Activated CD4-positive, alpha-beta T cell treated with anti-CD3 and anti-CD28 coated beads, Interleukin-2, Interleukin-6, amounts not matched to agents 100 ng/mL and 50 ng/mL, durations not matched to agents 16 hours and 8 hours (primary cell): ENCODE results near the gene HTT.

Experiments used
- DNase-seq: peaks from one replicate; pipeline ENCODE4 v3.0.0-alpha.2; 2020

The HTT gene

DNA sequence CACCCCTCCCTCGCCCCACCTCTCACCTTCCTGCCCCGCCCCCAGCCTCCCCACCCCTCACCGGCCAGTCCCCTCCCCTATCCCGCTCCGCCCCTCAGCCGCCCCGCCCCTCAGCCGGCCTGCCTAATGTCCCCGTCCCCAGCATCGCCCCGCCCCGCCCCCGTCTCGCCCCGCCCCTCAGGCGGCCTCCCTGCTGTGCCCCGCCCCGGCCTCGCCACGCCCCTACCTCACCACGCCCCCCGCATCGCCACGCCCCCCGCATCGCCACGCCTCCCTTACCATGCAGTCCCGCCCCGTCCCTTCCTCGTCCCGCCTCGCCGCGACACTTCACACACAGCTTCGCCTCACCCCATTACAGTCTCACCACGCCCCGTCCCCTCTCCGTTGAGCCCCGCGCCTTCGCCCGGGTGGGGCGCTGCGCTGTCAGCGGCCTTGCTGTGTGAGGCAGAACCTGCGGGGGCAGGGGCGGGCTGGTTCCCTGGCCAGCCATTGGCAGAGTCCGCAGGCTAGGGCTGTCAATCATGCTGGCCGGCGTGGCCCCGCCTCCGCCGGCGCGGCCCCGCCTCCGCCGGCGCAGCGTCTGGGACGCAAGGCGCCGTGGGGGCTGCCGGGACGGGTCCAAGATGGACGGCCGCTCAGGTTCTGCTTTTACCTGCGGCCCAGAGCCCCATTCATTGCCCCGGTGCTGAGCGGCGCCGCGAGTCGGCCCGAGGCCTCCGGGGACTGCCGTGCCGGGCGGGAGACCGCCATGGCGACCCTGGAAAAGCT, at the start of gene HTT, which contains the start of gene HTT-AS:
Gene HTT, plus strand, starts transcription at position 604 of the 768 bp plus-strand sequence. Its CDS starts 145 bp downstream, at position 749.
Gene HTT-AS, minus strand, starts transcription at position 461 of the 768 bp plus-strand sequence.
- DNase-seq = peak; percentile 99

DNA sequence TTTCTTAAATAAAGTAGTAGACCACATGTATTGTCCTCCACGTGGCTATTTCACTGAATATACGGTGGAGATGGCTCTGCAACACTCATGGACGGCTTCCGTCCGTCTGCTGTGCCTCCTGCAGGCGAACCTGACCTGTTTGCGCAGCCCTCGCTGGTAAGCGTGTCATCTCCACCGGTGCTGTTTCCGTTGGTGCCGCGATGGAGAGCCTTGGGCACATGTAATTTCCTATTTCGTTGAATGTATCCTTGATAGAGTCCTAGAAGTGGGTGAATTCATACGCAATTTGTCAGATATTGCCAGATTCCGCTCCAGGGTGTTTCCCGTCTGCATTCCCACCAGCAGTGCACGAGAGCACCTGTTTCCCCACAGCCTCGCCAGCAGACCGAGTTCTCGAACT, 48.6 kb upstream of the HTT start:
- DNase-seq = no peak

DNA sequence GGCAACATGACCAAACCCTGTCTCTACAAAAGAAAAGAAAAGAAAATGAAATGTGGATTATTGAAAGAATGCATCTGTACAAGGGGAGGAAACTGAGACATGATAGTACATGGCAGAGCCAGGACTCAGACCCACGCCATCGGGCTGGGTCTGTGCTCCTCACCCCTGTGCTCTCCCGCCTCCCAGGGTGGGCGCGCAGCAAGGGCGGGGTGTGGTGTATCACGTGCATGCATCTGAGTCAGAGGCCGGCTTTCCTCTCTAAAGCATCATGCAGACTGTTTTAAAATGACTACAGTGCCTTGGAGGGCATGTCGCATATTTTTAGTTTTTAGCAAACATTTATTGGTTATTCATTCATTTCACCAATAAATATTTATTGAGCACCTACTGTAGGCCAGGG, 47.9 kb upstream of the HTT start:
- no peak for DNase-seq

DNA sequence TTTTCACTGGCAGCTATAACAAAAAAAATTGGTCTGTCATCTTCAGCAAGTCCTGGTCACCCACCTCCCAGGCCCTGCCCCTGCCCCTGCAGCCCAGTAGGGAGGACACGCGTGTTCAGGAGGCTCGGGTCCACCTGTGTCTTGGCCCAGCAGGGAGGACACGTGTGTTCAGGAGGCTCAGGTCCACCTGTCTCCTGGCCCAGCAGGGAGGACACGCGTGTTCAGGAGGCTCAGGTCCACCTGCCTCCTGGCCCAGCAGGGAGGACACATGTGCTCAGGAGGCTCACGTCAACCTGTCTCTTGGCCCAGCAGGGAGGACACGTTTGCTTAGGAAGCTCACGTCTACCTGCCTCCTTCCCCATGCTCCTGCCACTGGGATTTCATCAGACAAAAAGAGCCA, 45.0 kb upstream of the HTT start:
- no peak for DNase-seq

DNA sequence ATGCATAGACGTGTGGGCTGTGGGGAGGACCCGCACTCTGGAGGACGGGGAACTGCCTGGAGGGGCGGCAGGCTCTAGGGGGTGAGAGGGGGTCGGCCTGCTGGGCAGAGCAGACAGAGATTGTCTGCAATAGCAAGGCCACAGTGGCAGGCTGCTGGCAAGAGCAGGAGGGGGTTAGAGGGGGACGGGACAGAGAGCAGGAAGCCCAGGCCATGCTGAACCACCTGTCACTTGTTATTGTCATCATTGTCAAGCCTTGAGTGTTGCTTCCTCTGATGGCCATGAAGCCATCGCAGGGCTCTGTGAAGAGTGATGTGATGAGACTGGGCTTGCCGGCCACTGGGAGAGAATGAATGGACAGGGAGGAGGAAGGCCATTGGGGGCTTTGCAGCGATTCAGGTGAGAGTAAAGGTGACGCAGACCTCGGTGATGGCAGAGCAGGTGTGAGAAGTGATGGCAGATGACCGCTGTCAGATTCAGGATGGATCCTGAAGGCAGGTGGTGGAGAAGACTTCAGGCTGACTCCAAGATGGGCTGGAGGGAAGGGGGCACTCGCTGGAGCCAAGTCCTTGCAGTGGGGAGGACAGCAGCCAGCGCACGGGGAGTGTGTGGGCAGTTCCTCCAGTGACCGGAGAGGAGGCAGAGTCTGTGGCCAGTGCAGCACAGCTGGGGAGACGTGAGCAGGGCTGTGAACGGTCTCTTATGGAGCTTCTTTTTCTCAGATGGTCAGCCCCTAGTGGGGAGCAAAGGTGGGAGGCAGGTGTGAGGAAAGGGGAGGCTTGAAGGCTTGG, 43.7 kb upstream of the HTT start:
- no peak for DNase-seq

DNA sequence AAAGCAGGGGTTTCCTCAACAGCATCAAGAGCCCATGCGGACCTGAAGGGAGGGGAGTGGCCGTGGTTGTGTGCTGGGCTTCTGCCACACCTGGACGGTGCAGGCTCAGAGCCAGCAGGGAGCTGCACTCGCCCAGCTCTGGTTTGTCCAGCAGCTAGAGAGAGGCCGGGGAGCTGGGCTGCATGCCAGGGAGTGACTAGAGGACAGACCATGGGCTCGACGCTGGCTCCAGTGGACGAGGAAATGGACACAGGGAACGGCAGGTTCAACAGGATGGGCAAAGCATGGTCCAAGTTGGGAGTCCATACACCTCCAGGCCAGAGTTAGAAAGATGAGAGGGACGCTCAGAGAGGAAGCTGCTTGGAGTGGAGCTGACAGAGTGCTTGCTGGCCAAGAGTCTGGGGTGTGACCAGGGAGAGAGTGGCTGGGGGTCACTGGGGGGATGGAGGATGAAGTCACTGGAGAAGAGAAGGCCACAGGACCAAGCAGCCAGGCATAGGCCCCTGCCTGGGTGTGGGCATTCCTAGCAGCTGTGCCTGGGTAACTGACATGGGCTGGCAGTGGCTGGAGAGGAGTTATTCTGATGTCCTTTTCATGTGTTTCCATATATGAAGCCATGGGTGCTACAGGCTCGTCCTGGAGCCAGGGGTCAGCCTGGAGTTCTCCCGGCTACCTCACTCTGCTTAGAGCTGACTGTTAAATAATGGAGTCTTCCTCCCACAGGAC, 43.0 kb upstream of the HTT start:
- DNase-seq = no peak

DNA sequence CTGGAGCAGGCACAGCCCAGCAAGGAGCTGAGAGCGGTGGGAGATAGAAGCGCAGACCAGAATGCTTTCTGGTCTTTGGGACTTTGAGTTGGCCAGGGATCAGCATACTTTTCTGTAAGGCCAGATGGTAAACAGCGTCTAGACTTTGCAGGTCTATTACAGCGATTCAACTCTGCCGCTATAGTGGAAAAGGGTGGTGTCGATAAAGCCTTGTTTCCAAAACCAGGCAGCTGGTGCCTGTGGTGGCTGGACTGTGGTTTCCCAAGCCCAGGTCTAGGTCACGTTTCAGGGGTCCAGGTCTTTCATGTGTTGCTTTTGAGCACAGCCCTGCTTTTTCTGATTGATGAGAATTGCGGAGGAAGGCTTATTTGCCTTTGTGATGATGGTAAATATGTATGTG, 40.2 kb upstream of the HTT start:
- DNase-seq = no peak

DNA sequence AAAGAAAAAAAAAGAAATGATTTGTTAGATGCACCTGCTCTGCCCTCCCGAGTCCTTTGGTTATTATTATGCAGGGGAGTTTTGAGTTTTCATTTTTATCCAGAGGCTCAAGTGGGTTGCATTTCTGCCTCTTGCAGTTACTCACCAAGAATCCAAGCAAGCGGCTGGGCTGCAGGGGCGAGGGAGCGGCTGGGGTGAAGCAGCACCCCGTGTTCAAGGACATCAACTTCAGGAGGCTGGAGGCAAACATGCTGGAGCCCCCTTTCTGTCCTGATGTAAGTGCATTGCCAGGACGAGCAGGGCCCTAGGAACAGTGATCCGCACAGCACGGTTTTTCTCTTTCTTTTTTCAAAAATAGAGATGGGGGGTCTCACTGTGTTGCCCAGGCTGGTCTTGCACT, 39.2 kb upstream of the HTT start:
- DNase-seq = no peak

DNA sequence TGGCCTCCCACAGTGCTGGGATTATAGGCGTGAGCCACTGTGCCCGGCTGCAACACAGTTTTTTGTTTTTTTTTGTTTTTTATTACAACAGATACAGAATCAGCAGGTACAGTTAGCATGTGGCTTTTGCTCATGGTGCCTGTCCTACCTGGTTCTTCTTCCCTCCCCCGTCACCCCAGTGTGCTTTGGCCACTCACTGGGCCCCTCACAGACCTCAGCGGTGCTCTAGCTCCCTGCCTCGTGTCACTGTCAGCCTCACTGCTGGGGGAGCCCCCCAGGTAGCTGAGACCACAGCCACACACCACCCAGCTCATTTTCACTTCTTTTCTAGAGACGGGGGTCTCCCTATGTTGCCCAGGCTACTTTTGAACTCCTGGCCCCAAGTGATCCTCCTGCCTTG, 38.8 kb upstream of the HTT start:
- no peak for DNase-seq

DNA sequence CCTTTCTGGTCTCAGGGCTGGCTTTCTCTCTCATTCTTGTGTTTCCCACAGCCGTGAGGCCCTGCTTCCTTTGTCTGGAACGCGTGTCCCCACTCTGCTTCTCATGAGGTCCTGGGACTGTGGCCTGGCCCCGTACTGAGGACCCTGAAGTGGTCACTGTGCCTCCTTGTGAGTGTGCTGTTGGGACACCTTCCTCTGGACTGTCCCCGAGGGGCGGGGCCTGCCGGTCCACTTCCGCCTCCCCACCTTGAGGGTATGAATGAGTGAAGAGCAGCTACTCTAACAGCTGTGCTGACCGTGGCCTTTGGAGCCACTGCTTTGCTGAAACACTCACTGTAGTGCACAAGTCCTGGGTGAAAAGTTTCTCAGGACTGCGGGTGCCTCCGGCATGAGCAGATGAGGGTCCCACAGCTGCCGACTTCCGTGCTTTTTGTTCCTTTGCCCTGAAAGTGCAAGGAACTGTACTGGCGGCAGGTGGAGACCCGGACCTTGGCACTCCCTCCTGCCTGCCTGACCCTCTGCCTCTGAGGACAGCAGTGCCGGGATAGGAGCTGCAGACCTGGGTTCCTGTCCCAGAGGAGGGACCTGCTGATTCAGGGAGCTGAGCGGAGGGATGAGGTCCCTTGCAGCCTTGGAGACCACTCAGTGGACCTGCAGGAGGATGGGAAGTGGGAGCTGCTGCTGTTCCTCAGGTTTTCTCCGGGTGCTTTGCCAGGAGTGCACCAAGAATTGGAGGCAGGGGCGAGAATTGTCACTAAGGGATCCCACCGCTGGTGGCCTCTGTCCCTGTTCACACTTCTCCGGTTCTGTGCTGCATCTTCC, 38.1 kb upstream of the HTT start:
- DNase-seq = no peak

DNA sequence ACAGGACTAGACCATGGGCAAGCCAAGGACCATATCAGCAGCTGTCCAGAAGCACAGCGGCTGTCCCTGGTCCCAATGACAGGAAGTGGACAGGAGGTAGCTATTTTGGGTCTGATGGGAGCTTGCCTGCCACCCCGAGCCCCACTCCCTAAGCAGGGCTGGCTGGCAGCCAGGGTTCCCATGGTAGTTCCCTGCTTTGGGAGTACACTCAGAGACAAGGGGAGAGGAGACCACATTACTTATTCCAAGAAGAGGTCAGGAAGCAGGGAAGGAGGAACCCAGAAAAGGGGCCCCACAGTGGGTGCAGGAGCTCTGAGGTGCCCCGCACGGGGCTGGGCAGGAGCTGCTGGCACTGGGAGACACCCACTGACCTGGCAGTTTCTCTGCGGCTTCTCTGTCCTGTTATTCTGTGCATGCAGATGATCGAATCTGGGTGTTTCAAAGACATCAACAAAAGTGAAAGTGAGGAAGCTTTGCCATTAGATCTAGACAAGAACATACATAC, 36.5 kb upstream of the HTT start:
- peak; percentile 32 for DNase-seq

DNA sequence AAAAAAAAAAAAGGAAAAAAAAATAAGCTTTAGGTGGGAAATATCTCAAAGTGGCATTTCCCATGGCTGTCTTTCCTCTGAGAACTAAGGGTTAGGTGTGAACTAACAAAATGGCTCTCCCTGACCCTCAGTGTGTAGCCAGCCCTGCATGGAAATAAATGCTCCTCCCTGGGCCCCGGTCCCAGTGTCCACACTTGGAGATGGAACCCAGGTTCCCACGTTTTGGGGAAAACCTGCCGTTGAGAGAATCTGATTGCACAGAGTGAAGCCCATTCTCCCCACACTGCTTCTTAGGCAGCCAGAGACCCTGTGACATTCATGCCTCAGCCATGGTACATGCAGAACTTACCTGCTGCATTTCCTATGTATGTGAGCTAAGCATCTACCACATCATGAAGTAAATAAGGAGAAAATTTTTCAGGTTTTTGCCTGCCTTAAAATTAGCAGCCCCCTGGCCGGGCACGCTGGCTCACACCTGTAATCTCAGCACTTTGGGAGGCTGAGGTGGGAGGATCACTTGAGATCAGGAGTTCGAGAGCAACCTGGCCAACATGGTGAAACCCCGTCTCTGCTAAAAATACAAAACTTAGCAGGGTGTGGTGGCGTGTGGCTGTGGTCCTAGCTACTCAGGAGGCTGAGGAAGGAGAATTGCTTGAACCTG, 34.6 kb upstream of the HTT start:
- no peak for DNase-seq

DNA sequence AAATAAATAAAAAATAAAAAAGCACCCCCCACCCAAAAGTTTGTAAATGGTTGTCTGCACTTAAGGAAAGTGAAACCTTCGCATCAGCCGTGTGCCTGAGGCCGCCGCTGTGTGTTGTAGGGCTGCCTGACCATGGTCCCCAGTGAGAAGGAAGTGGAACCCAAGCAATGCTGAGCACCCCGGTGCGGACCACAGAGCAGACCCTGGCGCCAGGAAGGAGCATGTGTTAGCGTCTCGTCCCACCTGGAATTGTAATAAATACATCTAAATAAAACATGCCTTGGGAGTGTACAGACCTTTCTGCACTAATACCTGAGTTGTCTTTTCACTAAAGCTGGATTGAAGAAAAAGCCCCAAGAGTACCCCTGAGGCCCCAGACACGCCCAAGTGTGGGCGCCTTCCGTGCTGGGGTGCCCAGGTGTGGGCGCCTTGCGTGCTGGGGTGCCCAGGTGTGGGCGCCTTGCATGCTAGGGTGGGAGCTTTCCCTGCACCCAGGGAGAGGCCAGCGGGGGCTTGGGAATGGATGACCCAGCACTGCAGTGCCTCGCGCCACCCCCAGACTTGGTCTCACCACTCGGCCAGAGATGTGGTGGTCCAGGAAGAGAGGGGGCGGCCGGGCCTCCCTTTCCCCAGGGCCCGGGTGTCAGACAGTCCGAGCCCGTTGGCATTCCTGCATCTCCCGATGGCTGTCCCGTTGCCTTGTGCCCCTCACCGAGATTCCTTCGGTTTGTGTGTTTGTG, 33.9 kb upstream of the HTT start:
- no peak for DNase-seq

DNA sequence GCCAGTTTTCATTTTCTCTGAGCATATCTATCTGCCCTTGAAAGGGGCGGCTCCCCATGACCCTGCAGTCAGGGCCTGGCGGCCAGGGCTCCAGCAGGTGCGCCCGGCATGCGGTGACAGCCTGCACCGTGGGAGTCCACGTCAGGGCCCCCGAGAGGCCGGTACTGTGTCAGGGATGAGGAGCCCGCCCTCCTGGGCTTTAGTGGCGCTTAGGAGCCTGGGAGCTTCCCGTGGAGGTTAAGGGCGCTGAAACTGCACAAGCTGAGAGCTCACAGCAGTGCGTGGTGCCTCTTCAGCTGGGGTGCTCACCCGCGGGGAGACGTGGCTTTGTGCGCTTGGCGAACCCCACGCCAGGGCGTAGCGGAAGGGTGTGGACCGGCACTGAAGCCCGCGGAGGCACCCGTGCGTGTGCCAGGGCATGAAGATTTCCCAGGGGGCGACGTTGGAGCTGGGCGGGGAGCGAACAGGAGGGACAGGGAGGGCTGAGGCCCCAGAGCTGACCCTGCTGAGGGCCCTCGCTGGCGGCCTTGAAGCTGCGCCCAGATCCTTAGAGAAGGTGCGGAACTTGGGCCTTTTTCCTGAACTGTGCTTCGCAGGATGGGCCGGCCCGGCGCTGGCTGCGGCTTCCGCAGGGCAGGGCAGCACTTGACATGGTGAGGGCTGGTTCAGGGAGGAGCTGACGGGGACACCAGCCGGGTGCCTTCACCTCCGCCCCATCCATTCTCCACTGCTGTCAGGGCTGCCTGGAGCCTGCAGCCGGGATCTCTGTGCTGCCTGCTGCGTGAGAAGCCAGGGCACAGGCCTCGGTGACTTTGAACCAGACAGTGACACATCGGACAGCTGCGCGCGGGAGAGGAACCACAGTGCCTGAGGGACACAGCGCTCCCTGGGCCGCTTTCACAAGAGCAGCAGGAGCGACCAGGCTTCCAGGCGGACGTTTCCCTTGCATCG, 33.0 kb upstream of the HTT start:
- peak; percentile 27 for DNase-seq

DNA sequence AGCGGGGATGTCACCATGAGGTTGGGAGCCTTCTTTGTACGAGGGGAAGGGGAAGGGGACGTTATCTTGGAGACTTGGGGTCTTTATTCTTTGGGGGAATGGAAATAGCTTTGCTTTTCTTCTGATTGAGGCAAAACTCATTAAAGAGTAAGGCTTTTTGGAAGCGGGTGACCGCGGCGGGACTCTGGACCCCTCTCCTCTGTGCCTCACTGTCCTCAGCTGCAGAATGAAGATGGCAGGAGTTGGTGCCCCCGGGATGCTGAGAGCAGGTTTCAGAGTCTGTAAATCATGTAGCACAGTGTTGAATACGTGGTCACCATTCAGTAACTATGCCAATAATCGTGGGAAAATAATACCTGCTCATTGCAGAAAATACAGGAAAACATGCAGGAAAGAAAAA, 32.3 kb upstream of the HTT start:
- no peak for DNase-seq

DNA sequence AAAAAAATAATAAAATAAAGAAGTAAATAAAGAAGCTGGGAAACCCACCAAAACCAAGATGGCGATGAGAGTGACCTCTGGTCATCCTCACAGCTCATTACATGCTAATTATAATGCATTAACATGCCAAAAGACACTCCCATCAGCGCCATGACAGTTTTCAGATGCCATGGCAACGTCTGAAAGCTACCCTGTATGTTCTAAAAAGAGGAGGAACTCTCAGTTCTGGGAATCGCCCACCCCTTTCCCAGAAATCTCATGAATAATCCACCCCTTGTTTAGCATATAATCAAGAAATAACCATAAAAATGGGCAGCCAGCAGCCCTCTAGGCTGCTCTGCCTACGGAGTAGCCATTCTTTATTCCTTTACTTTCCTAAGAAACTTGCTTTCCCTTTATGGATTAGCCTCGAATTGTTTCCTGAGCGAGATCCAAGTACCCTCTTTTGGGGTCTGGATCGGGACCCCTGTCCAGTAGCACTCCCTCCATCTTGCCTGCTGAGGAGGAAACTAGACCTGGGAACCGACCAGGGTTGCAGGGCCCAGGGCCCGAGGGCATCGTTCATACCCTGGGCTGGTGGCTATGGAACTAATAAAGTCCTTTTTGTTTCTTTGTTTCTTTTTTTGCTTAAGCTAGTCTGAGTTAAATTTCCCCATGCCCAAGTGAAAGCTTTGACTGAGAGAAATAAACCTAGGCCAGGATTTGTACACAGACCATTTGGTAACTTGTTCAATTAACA, 31.0 kb upstream of the HTT start:
- no peak for DNase-seq

DNA sequence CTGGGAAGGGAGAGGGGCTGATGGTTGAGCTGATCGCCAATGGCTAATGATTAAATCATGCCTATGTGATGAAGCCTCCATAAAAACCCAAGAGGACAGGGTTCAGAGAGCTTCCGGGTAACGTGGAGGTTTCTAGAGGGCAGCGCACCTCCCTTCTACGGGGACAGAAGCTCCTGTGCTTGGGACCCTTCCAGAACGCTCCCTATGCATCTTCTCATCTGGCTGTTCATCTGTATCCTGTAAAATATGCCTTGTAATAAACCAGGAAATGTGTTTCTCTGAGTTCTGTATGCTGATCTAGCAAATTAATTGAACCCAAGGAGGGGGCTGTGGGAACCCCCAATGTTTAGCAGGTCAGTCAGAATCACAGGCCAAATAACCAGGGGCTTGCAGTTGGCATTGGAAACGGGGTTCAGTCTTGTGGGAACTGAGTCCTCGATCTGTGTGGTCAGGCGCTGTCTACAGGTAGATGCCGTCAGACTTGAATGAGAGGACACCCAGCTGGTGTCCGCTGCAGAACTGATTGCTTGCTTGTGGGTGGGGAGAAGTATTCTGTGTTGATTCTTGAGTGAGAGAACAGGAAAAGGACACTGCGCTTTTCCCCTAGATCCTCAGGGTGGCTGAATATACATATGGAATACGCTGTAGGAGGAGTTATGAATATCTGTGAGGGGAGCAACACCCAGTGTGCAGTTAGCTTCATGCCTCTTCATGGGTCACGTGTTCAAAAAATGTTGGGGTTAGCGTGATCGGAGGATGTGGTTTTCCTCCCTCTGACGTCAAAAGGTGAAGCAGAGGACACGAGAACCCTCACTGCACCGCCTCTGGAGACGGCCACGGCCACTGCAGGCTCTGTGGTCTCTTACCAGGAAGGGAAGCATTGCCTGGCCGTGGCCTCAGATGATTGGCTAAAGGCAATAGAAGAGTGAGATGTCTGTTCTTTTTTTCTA, 29.3 kb upstream of the HTT start:
- DNase-seq = peak; percentile 57

DNA sequence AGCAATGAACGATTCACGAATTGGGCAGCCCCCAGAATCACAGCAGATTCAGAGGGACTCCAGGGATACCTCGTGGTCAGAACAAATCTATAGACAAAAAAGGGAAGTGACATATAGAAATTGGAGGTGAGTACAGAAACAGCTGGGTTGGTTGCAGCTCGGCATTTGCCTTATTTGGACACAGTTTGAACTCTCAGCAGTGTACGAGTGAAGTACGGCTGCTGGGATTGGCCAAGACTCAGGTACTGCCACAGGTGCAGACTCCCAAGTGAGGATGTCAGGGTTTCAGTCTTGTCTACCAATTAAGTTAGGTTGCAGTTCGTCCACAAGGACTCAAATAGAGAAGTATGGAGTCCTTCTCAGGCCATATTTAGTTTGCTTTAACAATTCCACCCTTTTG, 28.3 kb upstream of the HTT start:
- no peak for DNase-seq
